Heart right ventricle (tissue), 16 donors: ENCODE results near the gene C11orf68. TPM values are rescaled to one million over a fixed set of nuclear protein-coding genes. Genes with fewer than 3 reads are reported as not detected.

Source experiments
- ATAC-seq, 8 donors: fragments of 200-7000 bp; cut with Tn5 transposase; one replicate each; pipeline ENCODE4 v1.9.1; 2020; ENCODE audit warnings: mild to moderate bottlenecking in 8 of 8, moderate library complexity in 8 of 8, moderate number of reproducible peaks in 1 of 8
- DNase-seq, 2 donors: peaks; one replicate each; pipeline ENCODE4 v3.0.0-alpha.2; 2020
- H3K27ac ChIP-seq, 10 donors: fragments of 200-600 bp; sonication (generic) in 2 of 10; one replicate each; pipeline versions ENCODE4 v1.5.0 to v1.8.0; 2020 to 2022; ENCODE audit warnings: mild to moderate bottlenecking in 3 of 10
- H3K27me3 ChIP-seq, 7 donors: fragments of 200-600 bp; one replicate each; pipeline ENCODE4 v1.8.0; 2021 to 2022; ENCODE audit warnings: mild to moderate bottlenecking in 2 of 7
- H3K36me3 ChIP-seq, 9 donors: fragments of 200-600 bp; sonication (generic) in 1 of 9; one replicate each; pipeline versions ENCODE4 v1.5.0 to v1.8.0; 2020 to 2022; ENCODE audit warnings: mild to moderate bottlenecking in 2 of 9
- H3K4me1 ChIP-seq, 9 donors: fragments of 200-600 bp; sonication (generic) in 1 of 9; one replicate each; pipeline versions ENCODE4 v1.5.0 to v1.8.0; 2020 to 2022; ENCODE audit warnings: mild to moderate bottlenecking in 4 of 9
- H3K4me3 ChIP-seq, 10 donors: fragments of 200-600 bp; sonication (generic) in 2 of 10; one replicate each; pipeline versions ENCODE4 v1.5.0 to v1.8.0; 2020 to 2022; ENCODE audit warnings: mild to moderate bottlenecking in 7 of 10, moderate library complexity in 2 of 10
- H3K9me3 ChIP-seq, 11 donors: fragments of 200-600 bp in 10 of 11; sonication (generic) in 2 of 11; one replicate each; pipeline versions ENCODE4 v1.5.0 to v1.8.0; 2013 to 2022; ENCODE audit warnings: mild to moderate bottlenecking in 2 of 11, control low read depth in 1 of 11, moderate library complexity in 1 of 11
- CTCF ChIP-seq, 9 donors: fragments of 200-600 bp; sonication (generic) in 2 of 9; IDR thresholded peaks; one replicate each; pipeline versions ENCODE4 v1.5.0 to v1.8.0; 2021 to 2022; ENCODE audit warnings: antibody characterized with exemption in 9 of 9, mild to moderate bottlenecking in 5 of 9, moderate library complexity in 1 of 9
- WGBS, 2 donors: extraction: QIAGEN DNeasy Blood & Tissue Kit; methylation state at CpG; one replicate each; pipeline ENCODE4 v1.1.7; 2013; ENCODE audit warnings: inconsistent platforms in 1 of 2; 5-methylcytosine and 5-hydroxymethylcytosine counted together
- intact Hi-C, 10 donors: fragments of 100-400 bp; cut with DNase I; formaldehyde crosslinking; loops; one replicate each; pipeline versions ENCODE4 v1.11.1 to v1.14.2; 2022
- polyA plus RNA-seq, 2 donors: library from polyadenylated mRNA; stranded (reverse); fragments of 200-250 nt; gene quantifications; one replicate each; pipeline ENCODE4 v1.2.3, GENCODE V29; 2013
- total RNA-seq, 10 donors: library from RNA; stranded (reverse); fragmentation: NEBNext Ultra II Directional in 3 of 10; extraction: Animal tissue kit (Norgen Biotek cat#: 25700) in 3 of 10; gene quantifications; one replicate each; pipeline versions ENCODE4 v1.2.1 to v1.2.4, GENCODE V29; 2021 to 2023
- donor health status: Arrhythmogenic right ventricular cardiomyopathy.
- donor health status: ischemic (EF 13 %, LVEDD 7.1; RV severe dilation, severe dysfunction).
- donor health status: healthy with polysubstance abuse.
- donor health status: DM: no; HTN: yes; CAD: no.
- donor health status: DM: no; HTN: no; CAD: no.
- donor health status: ischemic (EF 25% LVEDD 6.9; RV normal size, moderate dysfunction).
- donor health status: ischemic (EF 25% LVEDD 5.7; RV mildly dilated, moderate dysfunction).
- donor health status: healthy.
- donor health status: DM: yes; HTN: yes; CAD: no.
- donor health status: Ischemic cardiomyopathy.
- donor health status: ischemic (EF 35%, LVEDD 5.7; RV mildly dilated, moderate dysfunction).
- donor health status: nonischemic (EF 11% LVEDD 7.7; RV severe dilation, severe dysfunction).
- donor health status: DM: yes; HTN: yes; CAD: no.
- donor health status: PGD.
- donor health status: ischemic (EF 29% LVEDD 5.4; RV normal size, mild dysfunction).
- donor health status: nonischemic (EF 23%, LVEDD 6.1; RV moderate dilation, normal function).

Gene C11orf68
- total and polyA plus RNA-seq, 12 donors: 35.7 to 49.2 (median 40.9) TPM

- 79 to 81% methylated on average over 14 of the region's 14 CpGs for WGBS, 2 donors
- H3K36me3 ChIP-seq: peaks cover 0 to 50% (median 19%) of the 10 kb centered on the region in 9 donors
- ATAC-seq (no peak), DNase-seq (no peak)
- TF ChIP-seq CTCF (IDR thresholded peaks at IDR 0.05): no peak
- no peaks in the 10 kb centered on the region for H3K9me3 ChIP-seq
- H3K4me3 ChIP-seq: peak overlapping the region in 9 of 10 donors; percentile 48 to 98 (median 77)
- peak overlapping the region in 9 of 10 donors; percentile 91 to 100 (median 98) for H3K27ac ChIP-seq
- H3K27me3 ChIP-seq: no peaks in the 10 kb centered on the region
- H3K4me1 ChIP-seq: peaks cover 15 to 57% (median 44%) of the 10 kb centered on the region in 9 donors
- intact Hi-C loops: loop anchor here in 7 of 10 donors (5.0 to 10.0 kb wide), 3 partner anchors 75 to 172 kb away; partner anchors contain the start of genes SART1 (in 6 of the 7) and KAT5 (in 1 of the 7)
These were observed 31.8 kb downstream of the C11orf68 start for GRCh38 chr11:65886826-65887722.

GRCh38 chr11:65885808-65886536 lies 32.9 kb downstream of the C11orf68 start:
- Histone ChIP-seq H3K27ac (peak overlapping the region in 1 of 10 donors; percentile 96), H3K36me3 (peaks cover 0 to 55% (median 19%) of the 10 kb centered on the region in 9 donors), H3K4me3 (no peak overlapping the region), H3K27me3 (no peaks in the 10 kb centered on the region), H3K4me1 (peaks cover 14 to 46% (median 35%) of the 10 kb centered on the region in 9 donors), H3K9me3 (no peaks in the 10 kb centered on the region)
- TF ChIP-seq CTCF (IDR thresholded peaks at IDR 0.05): no peak
- ATAC-seq: no peak
- intact Hi-C loops: loop anchor here in 7 of 10 donors (2.0 to 10.0 kb wide), 4 partner anchors 76 to 171 kb away; partner anchors contain the start of genes SART1 (in 6 of the 7) and KAT5 (in 1 of the 7)
- no peak for DNase-seq
- WGBS, 2 donors: 92 to 94% methylated on average over 12 of the region's 12 CpGs

GRCh38 chr11:65885231-65885630 lies 33.6 kb downstream of the C11orf68 start:
- TF ChIP-seq CTCF (IDR thresholded peaks at IDR 0.05): no peak
- Histone ChIP-seq H3K4me3 (no peak overlapping the region), H3K27ac (peak overlapping the region in 2 of 10 donors; percentile 23 to 31), H3K9me3 (no peaks in the 10 kb centered on the region), H3K27me3 (no peaks in the 10 kb centered on the region), H3K4me1 (peaks cover 14 to 45% (median 35%) of the 10 kb centered on the region in 9 donors), H3K36me3 (peaks cover 0 to 55% (median 19%) of the 10 kb centered on the region in 9 donors)
- DNase-seq: no peak
- intact Hi-C loops: loop anchor here in 7 of 10 donors (2.0 to 10.0 kb wide), 4 partner anchors 77 to 170 kb away; partner anchors contain the start of genes SART1 (in 6 of the 7) and KAT5 (in 1 of the 7)
- WGBS, 2 donors: 91 to 93% methylated on average over 7 of the region's 7 CpGs
- no peak for ATAC-seq

GRCh38 chr11:65884716-65885092 lies 34.2 kb downstream of the C11orf68 start:
- intact Hi-C loops: loop anchor here (1.0 to 10.0 kb wide), 6 partner anchors 78 to 170 kb away; partner anchors contain the start of genes SART1 (in 6 of the 10) and KAT5 (in 1 of the 10)
- WGBS, 2 donors: 23 to 24% methylated on average over 9 of the region's 9 CpGs
- no peak overlapping the region for H3K4me3 ChIP-seq
- peaks cover 8 to 41% (median 30%) of the 10 kb centered on the region in 9 donors for H3K4me1 ChIP-seq
- no peaks in the 10 kb centered on the region for H3K9me3 ChIP-seq
- ATAC-seq (peak in 2 of 8 donors; percentile 20 to 25), DNase-seq (peak; percentile 68 to 83)
- peak overlapping the region in 2 of 10 donors; percentile 23 to 31 for H3K27ac ChIP-seq
- no peaks in the 10 kb centered on the region for H3K27me3 ChIP-seq
- peak; percentile 97 to 100 (median 98) for TF ChIP-seq CTCF (IDR thresholded peaks at IDR 0.05)
- H3K36me3 ChIP-seq: peaks cover 0 to 55% (median 19%) of the 10 kb centered on the region in 9 donors
